Measurements from ENCODE around the gene TMEM219.

Gene TMEM219

DNA sequence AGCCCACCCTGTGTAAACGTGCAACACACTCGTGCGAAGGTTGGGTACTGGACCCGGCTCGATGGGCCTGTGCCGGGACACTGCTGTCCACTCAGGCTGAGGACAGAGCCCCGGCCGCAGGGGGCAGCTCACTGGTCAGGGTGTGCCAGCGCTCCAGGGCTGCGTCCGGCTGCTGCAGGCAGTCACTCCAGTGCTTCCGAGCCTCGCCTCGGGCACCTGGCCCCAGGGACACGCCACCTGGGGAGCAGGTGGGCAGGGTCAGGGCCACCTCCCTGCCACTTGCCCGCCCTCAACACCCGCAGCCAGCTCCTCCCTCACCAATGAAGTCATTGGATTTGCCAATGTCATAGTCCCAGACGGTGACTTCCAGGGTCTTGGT lies 44.2 kb downstream of the TMEM219 start:
- Histone ChIP-seq H3K4ac (ENCODE audit: low read length) (no peak overlapping the region), H2BK5ac (ENCODE audit: low read length) (no peak overlapping the region), H2AK5ac (ENCODE audit: low read depth, low read length) (peak overlapping the region; percentile 17), H4K8ac (ENCODE audit: low read depth, low read length) (no peak overlapping the region), H2AFZ (ENCODE audit: low read length) (no peak overlapping the region), H3K9ac (ENCODE audit: low read depth, low read length, poor library complexity) (no peak overlapping the region), H3K36me3 (replicated peaks in 1 of 2; ENCODE audit: control insufficient read depth in 2 of 2, insufficient read depth in 2 of 2, low read length in 2 of 2) (peaks cover 16 to 32% of the 10 kb centered on the region in 2 donors), H2BK120ac (ENCODE audit: low read depth, low read length) (no peak overlapping the region), H3K4me2 (ENCODE audit: insufficient read depth, low read length, poor library complexity, severe bottlenecking) (no peak overlapping the region), H4K91ac (ENCODE audit: low read depth, low read length, poor library complexity) (no peak overlapping the region), H3K27ac (replicated peaks; ENCODE audit: low read length) (no peak overlapping the region), H3K14ac (ENCODE audit: low read length) (no peak overlapping the region), H3K18ac (ENCODE audit: low read length) (no peak overlapping the region), H3K4me3 (ENCODE audit: low read length in 2 of 2) (no peak overlapping the region), H3K4me1 (ENCODE audit: control insufficient read depth in 2 of 2, insufficient read depth in 1 of 2, low read depth in 1 of 2, low read length in 2 of 2) (peaks cover 6 to 11% of the 10 kb centered on the region in 2 donors), H3K9me3 (replicated peaks in 1 of 2; ENCODE audit: control insufficient read depth in 2 of 2, insufficient read depth in 1 of 2, low read depth in 1 of 2, low read length in 2 of 2) (no peaks in the 10 kb centered on the region), H3K27me3 (ENCODE audit: control insufficient read depth in 3 of 3, insufficient read depth in 3 of 3, low read depth in 1 of 3, low read length in 3 of 3) (peaks cover 0 to 9% (median 6%) of the 10 kb centered on the region in 3 experiments), H3K79me1 (ENCODE audit: low read depth, low read length) (peaks cover 6% of the 10 kb centered on the region), H2BK15ac (ENCODE audit: low read length) (no peak overlapping the region), H3K23ac (ENCODE audit: low read depth, low read length, poor library complexity) (peak overlapping the region; percentile 45), H2BK12ac (ENCODE audit: low read length) (peak overlapping the region; percentile 18)
- DNase-seq (ENCODE audit: low spot score): no peak
- no CpG with 5 or more reads among the region's 18 CpGs for WGBS, 2 donors (ENCODE audit: extremely low coverage in 2 of 2, insufficient read length in 2 of 2, insufficient replicate concordance in 1 of 2)

DNA sequence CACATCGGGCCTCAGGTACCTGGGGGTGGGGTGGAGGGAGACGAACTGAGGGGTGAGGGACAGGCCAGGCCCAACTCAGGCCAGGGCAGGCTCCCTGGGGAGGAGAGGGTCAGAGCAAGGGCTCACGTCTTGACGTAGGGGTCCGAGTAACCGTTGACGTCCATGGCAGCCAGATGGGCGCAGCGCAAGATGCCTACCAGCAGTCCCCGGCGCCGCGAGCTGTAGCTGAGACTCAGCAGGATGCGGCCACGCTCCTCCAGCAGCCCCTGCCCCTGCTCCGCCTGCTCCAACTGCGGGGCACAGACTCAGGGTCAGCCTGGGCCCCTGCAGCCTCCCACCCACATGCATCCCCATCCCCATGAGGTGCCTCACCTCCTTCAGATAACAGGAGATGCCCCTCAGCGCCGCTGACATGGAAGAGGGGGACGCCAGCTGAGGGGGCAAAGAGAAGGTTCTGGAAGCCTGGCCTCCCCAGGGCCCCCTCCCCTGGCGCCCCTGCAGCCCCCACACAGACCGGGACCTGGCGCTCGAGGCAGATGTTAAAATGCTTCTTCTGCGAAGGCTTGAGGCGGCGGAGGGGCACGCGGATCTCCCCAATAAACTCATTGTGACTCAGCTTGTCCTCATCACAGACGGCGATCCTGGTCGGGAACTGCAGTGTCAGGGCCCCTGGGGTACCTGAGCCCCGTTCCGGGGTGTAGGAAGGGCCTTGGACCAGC lies 44.9 kb downstream of the TMEM219 start:
- DNase-seq (ENCODE audit: low spot score): no peak
- H3K27me3 ChIP-seq (ENCODE audit: control insufficient read depth in 3 of 3, insufficient read depth in 3 of 3, low read depth in 1 of 3, low read length in 3 of 3): peaks cover 0 to 13% (median 10%) of the 10 kb centered on the region in 3 experiments
- peak overlapping the region; percentile 21 for H3K14ac ChIP-seq (ENCODE audit: low read length)
- H4K91ac ChIP-seq (ENCODE audit: low read depth, low read length, poor library complexity): no peak overlapping the region
- no peak overlapping the region for H3K18ac ChIP-seq (ENCODE audit: low read length)
- H3K9ac ChIP-seq (ENCODE audit: low read depth, low read length, poor library complexity): peak overlapping the region; percentile 44
- H2BK12ac ChIP-seq (ENCODE audit: low read length): no peak overlapping the region
- H3K4me2 ChIP-seq (ENCODE audit: insufficient read depth, low read length, poor library complexity, severe bottlenecking): no peak overlapping the region
- no peak overlapping the region for H2AK5ac ChIP-seq (ENCODE audit: low read depth, low read length)
- peaks cover 14 to 25% of the 10 kb centered on the region in 2 donors for H3K36me3 ChIP-seq (replicated peaks in 1 of 2; ENCODE audit: control insufficient read depth in 2 of 2, insufficient read depth in 2 of 2, low read length in 2 of 2)
- no peak overlapping the region for H3K27ac ChIP-seq (replicated peaks; ENCODE audit: low read length)
- no CpG with 5 or more reads among the region's 34 CpGs for WGBS, 2 donors (ENCODE audit: extremely low coverage in 2 of 2, insufficient read length in 2 of 2, insufficient replicate concordance in 1 of 2)
- H2AFZ ChIP-seq (ENCODE audit: low read length): no peak overlapping the region
- peaks cover 9 to 14% of the 10 kb centered on the region in 2 donors for H3K4me1 ChIP-seq (ENCODE audit: control insufficient read depth in 2 of 2, insufficient read depth in 1 of 2, low read depth in 1 of 2, low read length in 2 of 2)
- peak overlapping the region in 1 of 2 donors; percentile 50 for H3K4me3 ChIP-seq (ENCODE audit: low read length in 2 of 2)
- H2BK5ac ChIP-seq (ENCODE audit: low read length): peak overlapping the region; percentile 66
- H2BK120ac ChIP-seq (ENCODE audit: low read depth, low read length): no peak overlapping the region
- H2BK15ac ChIP-seq (ENCODE audit: low read length): peak overlapping the region; percentile 3
- H3K79me1 ChIP-seq (ENCODE audit: low read depth, low read length): peaks cover 6% of the 10 kb centered on the region
- peak overlapping the region; percentile 55 for H3K23ac ChIP-seq (ENCODE audit: low read depth, low read length, poor library complexity)
- no peaks in the 10 kb centered on the region for H3K9me3 ChIP-seq (replicated peaks in 1 of 2; ENCODE audit: control insufficient read depth in 2 of 2, insufficient read depth in 1 of 2, low read depth in 1 of 2, low read length in 2 of 2)
- no peak overlapping the region for H4K8ac ChIP-seq (ENCODE audit: low read depth, low read length)
- H3K4ac ChIP-seq (ENCODE audit: low read length): no peak overlapping the region

DNA sequence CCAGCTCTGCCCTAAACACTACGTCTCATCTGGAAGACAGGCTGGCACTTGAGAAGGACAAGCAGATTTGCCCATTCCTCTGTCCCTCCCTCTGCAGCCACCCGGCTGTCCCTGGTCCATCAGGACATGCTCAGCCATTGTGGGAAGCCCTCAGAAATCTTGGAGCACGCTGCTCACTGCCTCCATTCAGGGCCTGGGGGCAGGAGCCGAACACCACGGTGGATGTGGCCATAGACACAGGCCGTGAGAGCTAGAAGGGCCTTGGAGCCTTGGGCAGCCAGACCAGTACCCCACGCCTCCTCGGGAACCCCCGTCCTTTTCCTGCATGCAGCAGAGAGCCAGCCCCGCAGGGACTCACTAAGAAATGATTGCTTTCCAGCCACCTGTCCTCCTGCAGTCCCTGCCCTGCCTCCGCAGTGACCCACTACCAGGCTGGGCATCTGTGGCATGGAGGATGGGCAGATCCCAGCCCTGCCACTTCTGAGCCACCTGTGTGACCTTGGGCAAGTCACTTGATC lies 45.6 kb downstream of the TMEM219 start:
- H3K4me3 ChIP-seq (ENCODE audit: low read length in 2 of 2): peak overlapping the region in 1 of 2 donors; percentile 50
- H3K27ac ChIP-seq (replicated peaks; ENCODE audit: low read length): no peak overlapping the region
- H3K4me2 ChIP-seq (ENCODE audit: insufficient read depth, low read length, poor library complexity, severe bottlenecking): no peak overlapping the region
- DNase-seq (ENCODE audit: low spot score): no peak
- peaks cover 12 to 19% of the 10 kb centered on the region in 2 donors for H3K36me3 ChIP-seq (replicated peaks in 1 of 2; ENCODE audit: control insufficient read depth in 2 of 2, insufficient read depth in 2 of 2, low read length in 2 of 2)
- H3K79me1 ChIP-seq (ENCODE audit: low read depth, low read length): peaks cover 6% of the 10 kb centered on the region
- H3K9ac ChIP-seq (ENCODE audit: low read depth, low read length, poor library complexity): no peak overlapping the region
- H4K8ac ChIP-seq (ENCODE audit: low read depth, low read length): no peak overlapping the region
- H3K14ac ChIP-seq (ENCODE audit: low read length): no peak overlapping the region
- peak overlapping the region; percentile 3 for H2BK15ac ChIP-seq (ENCODE audit: low read length)
- H3K23ac ChIP-seq (ENCODE audit: low read depth, low read length, poor library complexity): peak overlapping the region; percentile 80
- H2AK5ac ChIP-seq (ENCODE audit: low read depth, low read length): no peak overlapping the region
- no CpG with 5 or more reads among the region's 11 CpGs for WGBS, 2 donors (ENCODE audit: extremely low coverage in 2 of 2, insufficient read length in 2 of 2, insufficient replicate concordance in 1 of 2)
- peaks cover 0 to 17% (median 15%) of the 10 kb centered on the region in 3 experiments for H3K27me3 ChIP-seq (ENCODE audit: control insufficient read depth in 3 of 3, insufficient read depth in 3 of 3, low read depth in 1 of 3, low read length in 3 of 3)
- H2BK12ac ChIP-seq (ENCODE audit: low read length): no peak overlapping the region
- peak overlapping the region; percentile 15 for H3K18ac ChIP-seq (ENCODE audit: low read length)
- H4K91ac ChIP-seq (ENCODE audit: low read depth, low read length, poor library complexity): peak overlapping the region; percentile 79
- H2AFZ ChIP-seq (ENCODE audit: low read length): no peak overlapping the region
- no peak overlapping the region for H3K4ac ChIP-seq (ENCODE audit: low read length)
- no peaks in the 10 kb centered on the region for H3K9me3 ChIP-seq (replicated peaks in 1 of 2; ENCODE audit: control insufficient read depth in 2 of 2, insufficient read depth in 1 of 2, low read depth in 1 of 2, low read length in 2 of 2)
- no peak overlapping the region for H2BK120ac ChIP-seq (ENCODE audit: low read depth, low read length)
- H3K4me1 ChIP-seq (ENCODE audit: control insufficient read depth in 2 of 2, insufficient read depth in 1 of 2, low read depth in 1 of 2, low read length in 2 of 2): peaks cover 12 to 14% of the 10 kb centered on the region in 2 donors
- H2BK5ac ChIP-seq (ENCODE audit: low read length): no peak overlapping the region

DNA sequence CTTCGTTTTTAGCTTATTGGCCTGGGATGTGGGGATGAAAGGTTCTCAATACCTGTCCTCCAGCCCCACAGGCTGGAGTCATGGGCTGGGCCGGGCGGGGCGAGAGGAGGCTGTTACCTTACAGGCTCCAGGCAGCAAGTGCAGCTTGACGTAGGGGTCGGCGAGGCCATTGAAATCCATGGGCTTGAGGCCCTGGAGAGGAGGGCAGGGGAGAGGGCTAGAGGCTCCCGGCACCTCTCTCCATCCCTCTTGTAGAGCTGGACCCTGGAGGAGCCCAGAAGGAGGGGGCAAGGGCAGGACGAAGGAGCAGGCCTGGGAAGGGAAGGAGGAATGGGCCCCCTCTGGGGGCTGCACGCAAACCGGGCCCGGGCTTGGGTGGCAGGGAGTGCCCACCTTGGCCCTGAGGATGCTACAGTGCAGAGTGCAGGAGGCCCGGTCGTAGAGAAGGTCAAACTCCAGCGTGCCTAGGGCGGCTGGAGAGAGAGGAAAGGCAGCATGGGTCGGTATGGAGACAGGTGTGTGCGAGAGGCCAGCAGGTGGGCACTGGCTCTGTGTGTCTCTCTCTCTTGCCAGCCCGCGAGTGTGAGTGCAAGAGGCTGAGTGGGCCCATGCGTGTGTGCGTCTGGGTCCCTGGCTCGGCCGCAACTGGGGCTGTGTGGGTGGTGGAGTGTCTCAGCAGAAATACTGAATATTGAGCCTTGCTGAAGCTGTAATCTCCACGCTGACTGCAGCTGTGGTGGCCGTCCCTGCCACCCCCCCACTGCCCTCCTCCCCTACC lies 47.4 kb downstream of the TMEM219 start:
- H3K4me3 ChIP-seq (ENCODE audit: low read length in 2 of 2): no peak overlapping the region
- peak overlapping the region; percentile 99 for H2BK15ac ChIP-seq (ENCODE audit: low read length)
- H3K79me1 ChIP-seq (ENCODE audit: low read depth, low read length): peaks cover 2% of the 10 kb centered on the region
- H3K36me3 ChIP-seq (replicated peaks in 1 of 2; ENCODE audit: control insufficient read depth in 2 of 2, insufficient read depth in 2 of 2, low read length in 2 of 2): peaks cover 7 to 9% of the 10 kb centered on the region in 2 donors
- H2AK5ac ChIP-seq (ENCODE audit: low read depth, low read length): peak overlapping the region; percentile 100
- DNase-seq (ENCODE audit: low spot score): no peak
- H2BK5ac ChIP-seq (ENCODE audit: low read length): no peak overlapping the region
- peak overlapping the region; percentile 75 for H3K14ac ChIP-seq (ENCODE audit: low read length)
- H4K91ac ChIP-seq (ENCODE audit: low read depth, low read length, poor library complexity): no peak overlapping the region
- H3K4me2 ChIP-seq (ENCODE audit: insufficient read depth, low read length, poor library complexity, severe bottlenecking): no peak overlapping the region
- peaks cover 0 to 17% (median 15%) of the 10 kb centered on the region in 3 experiments for H3K27me3 ChIP-seq (ENCODE audit: control insufficient read depth in 3 of 3, insufficient read depth in 3 of 3, low read depth in 1 of 3, low read length in 3 of 3)
- H3K27ac ChIP-seq (replicated peaks; ENCODE audit: low read length): no peak overlapping the region
- H3K4ac ChIP-seq (ENCODE audit: low read length): no peak overlapping the region
- H3K23ac ChIP-seq (ENCODE audit: low read depth, low read length, poor library complexity): peak overlapping the region; percentile 43
- peak overlapping the region; percentile 50 for H3K9ac ChIP-seq (ENCODE audit: low read depth, low read length, poor library complexity)
- peak overlapping the region; percentile 64 for H3K18ac ChIP-seq (ENCODE audit: low read length)
- no peak overlapping the region for H4K8ac ChIP-seq (ENCODE audit: low read depth, low read length)
- no peak overlapping the region for H2AFZ ChIP-seq (ENCODE audit: low read length)
- H2BK120ac ChIP-seq (ENCODE audit: low read depth, low read length): no peak overlapping the region
- peak overlapping the region; percentile 94 for H2BK12ac ChIP-seq (ENCODE audit: low read length)
- no CpG with 5 or more reads among the region's 26 CpGs for WGBS, 2 donors (ENCODE audit: extremely low coverage in 2 of 2, insufficient read length in 2 of 2, insufficient replicate concordance in 1 of 2)
- no peaks in the 10 kb centered on the region for H3K9me3 ChIP-seq (replicated peaks in 1 of 2; ENCODE audit: control insufficient read depth in 2 of 2, insufficient read depth in 1 of 2, low read depth in 1 of 2, low read length in 2 of 2)
- peaks cover 12 to 14% of the 10 kb centered on the region in 2 donors for H3K4me1 ChIP-seq (ENCODE audit: control insufficient read depth in 2 of 2, insufficient read depth in 1 of 2, low read depth in 1 of 2, low read length in 2 of 2)
